IMR-90 (cell line): ENCODE data around the gene KLHL33.

ENCODE experiments used
- CHD1 ChIP-seq: IDR thresholded peaks from 2 replicates; pipeline ENCODE4 v1.6.1; 2012; ENCODE audit warnings: low read depth, low read length, improper control_type of control experiment
- CTCF ChIP-seq: conservative IDR thresholded peaks from 2 replicates; pipeline ENCODE4 v1.5.1; 2012; ENCODE audit warnings: mild to moderate bottlenecking, low read depth, low read length, improper control_type of control experiment
- ELK1 ChIP-seq: fragments of 150-350 bp; IDR thresholded peaks from 2 replicates; pipeline ENCODE4 v1.6.1; 2016; ENCODE audit warnings: low read depth, mild to moderate bottlenecking, low read length, moderate library complexity, borderline replicate concordance
- FOS ChIP-seq: fragments of 150-350 bp; IDR thresholded peaks from 2 replicates; pipeline ENCODE4 v1.6.1; 2016; ENCODE audit warnings: low read depth, low read length
- MAFK ChIP-seq: IDR thresholded peaks from 2 replicates; pipeline ENCODE4 v1.6.1; 2012; ENCODE audit warnings: low read depth, low read length, improper control_type of control experiment
- NFE2L2 ChIP-seq: fragments of 150-350 bp; IDR thresholded peaks from 2 replicates; pipeline ENCODE4 v1.6.1; 2016; ENCODE audit warnings: low read depth, mild to moderate bottlenecking, low read length
- POLR2A ChIP-seq: IDR thresholded peaks from 2 replicates; pipeline ENCODE4 v1.6.1; 2012; ENCODE audit warnings: mild to moderate bottlenecking, low read depth, low read length
- RAD21 ChIP-seq: IDR thresholded peaks from 2 replicates; pipeline ENCODE4 v1.6.1; 2012; ENCODE audit warnings: low read length, improper control_type of control experiment
- RFX5 ChIP-seq: IDR thresholded peaks from 2 replicates; pipeline ENCODE4 v1.8.0; 2012; ENCODE audit warnings: low read depth, mild to moderate bottlenecking, low read length, moderate library complexity
- SMC3 ChIP-seq: fragments of 150-350 bp; IDR thresholded peaks from 2 replicates; pipeline ENCODE4 v1.6.1; 2016; ENCODE audit warnings: low read depth, mild to moderate bottlenecking, antibody characterized with exemption, low read length, moderate library complexity
- TF ChIP-seq, protein P1 (sequence below): fragments of 150-350 bp; IDR thresholded peaks from 2 replicates; pipeline ENCODE4 v1.6.1; 2017; ENCODE audit warnings: mild to moderate bottlenecking, antibody characterized with exemption, low read length, low read depth

GRCh38 chr14:20441461-20441860 lies 5.5 kb upstream of the KLHL33 start:
- TF ChIP-seq CTCF (no peak), MAFK (no peak), POLR2A (no peak), RAD21 (no peak), FOS (no peak), SMC3 (no peak), ELK1 (no peak), NFE2L2 (no peak), CHD1 (no peak), RFX5 (no peak)
- TF ChIP-seq, protein P1, sequence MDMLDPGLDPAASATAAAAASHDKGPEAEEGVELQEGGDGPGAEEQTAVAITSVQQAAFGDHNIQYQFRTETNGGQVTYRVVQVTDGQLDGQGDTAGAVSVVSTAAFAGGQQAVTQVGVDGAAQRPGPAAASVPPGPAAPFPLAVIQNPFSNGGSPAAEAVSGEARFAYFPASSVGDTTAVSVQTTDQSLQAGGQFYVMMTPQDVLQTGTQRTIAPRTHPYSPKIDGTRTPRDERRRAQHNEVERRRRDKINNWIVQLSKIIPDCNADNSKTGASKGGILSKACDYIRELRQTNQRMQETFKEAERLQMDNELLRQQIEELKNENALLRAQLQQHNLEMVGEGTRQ: no peak
